ENCODE measurements around the gene KATNAL1.

DNA sequence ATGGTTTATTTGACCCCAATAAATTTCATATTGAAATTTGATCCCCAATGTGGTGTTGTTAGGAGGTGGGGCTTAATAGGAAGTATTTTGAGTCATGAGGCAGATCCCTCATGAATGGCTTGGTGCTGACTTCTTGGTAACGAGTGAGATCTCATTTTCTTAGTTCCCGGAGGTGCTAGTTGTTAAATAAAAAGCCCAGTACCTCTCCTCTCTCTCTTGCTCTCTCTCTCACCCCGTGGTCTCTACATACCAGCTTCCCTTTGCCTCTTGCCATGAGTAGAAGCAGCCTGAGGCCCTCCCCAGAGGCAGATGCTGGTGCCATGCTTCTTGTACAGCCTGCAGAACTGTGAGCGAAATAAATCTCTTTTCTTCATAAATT is 39.4 kb upstream of the KATNAL1 start:
- no peak for TF ChIP-seq CTCF (IDR thresholded peaks at IDR 0.05; ENCODE audit: low read depth, low read length, poor library complexity, severe bottlenecking)
- no peak for TF ChIP-seq EZH2phosphoT487 (IDR thresholded peaks at IDR 0.05; ENCODE audit: borderline replicate concordance, low read length)

All from DOHH2 (cell line).